Breast epithelium (tissue), 4 donors: ENCODE data around the gene INTS14. TPM values are rescaled to one million over a fixed set of nuclear protein-coding genes. Genes with fewer than 3 reads are reported as not detected.

ENCODE experiments used
- DNase-seq, 2 donors: peaks; one replicate each; pipeline ENCODE4 v3.0.0-alpha.2; 2019; ENCODE audit warnings: low spot score in 2 of 2
- H3K27ac ChIP-seq, 2 donors: fragments of 200-600 bp; sonication (generic) in 1 of 2; one replicate each; pipeline ENCODE4 v1.5.1; 2016 to 2019; ENCODE audit warnings: mild to moderate bottlenecking in 1 of 2
- H3K27me3 ChIP-seq, 2 donors: fragments of 200-600 bp; sonication (generic) in 1 of 2; one replicate each; pipeline versions ENCODE4 v1.5.1 to v1.6.0; 2017 to 2019; ENCODE audit warnings: control low read depth in 1 of 2, mild to moderate bottlenecking in 1 of 2
- H3K36me3 ChIP-seq: fragments of 200-600 bp; one replicate; pipeline ENCODE4 v1.5.1; 2019
- H3K4me1 ChIP-seq, 2 donors: fragments of 200-600 bp; sonication (generic); one replicate each; pipeline ENCODE4 v1.5.1; 2016 to 2019; ENCODE audit warnings: control low read depth in 1 of 2
- H3K4me3 ChIP-seq, 3 donors: fragments of 200-600 bp; sonication (generic); 1 replicate in 2 of 3; 2 replicates in 1 of 3; pipeline ENCODE4 v1.5.1; 2016 to 2019; ENCODE audit warnings: mild to moderate bottlenecking in 3 of 3, moderate library complexity in 2 of 3
- H3K9me3 ChIP-seq, 2 donors: fragments of 200-600 bp; sonication (generic) in 1 of 2; one replicate each; pipeline ENCODE4 v1.5.1; 2016 to 2019; ENCODE audit warnings: control low read depth in 1 of 2
- CTCF ChIP-seq, 3 donors: fragments of 450-650 bp; IDR thresholded peaks; one replicate each; pipeline ENCODE4 v1.5.1; 2016 to 2017; ENCODE audit warnings: antibody characterized with exemption in 3 of 3, mild to moderate bottlenecking in 3 of 3, moderate library complexity in 3 of 3
- POLR2A ChIP-seq: fragments of 450-650 bp; IDR thresholded peaks from one replicate; pipeline ENCODE4 v1.6.1; 2016; ENCODE audit warnings: antibody characterized with exemption, mild to moderate bottlenecking, moderate library complexity
- POLR2AphosphoS5 ChIP-seq, 3 donors: sonication (generic); formaldehyde crosslinking; IDR thresholded peaks; one replicate each; pipeline ENCODE4 v1.6.1; 2017; ENCODE audit warnings: antibody characterized with exemption in 3 of 3
- intact Hi-C: fragments of 100-400 bp; cut with DNase I; formaldehyde crosslinking; loops from one replicate; pipeline ENCODE4 v1.15.1; 2023; ENCODE audit warnings: low total_unique reads
- total RNA-seq, 3 donors: library from RNA; depleted of rRNA; stranded (reverse); fragments of >200 nt; gene quantifications; one replicate each; pipeline ENCODE4 v1.1.0, GENCODE V29; 2016

INTS14 gene
- total RNA-seq, 3 donors from 2014 or later = 34.6 to 54.3 (median 37.7) TPM

GRCh38 chr15:65529762-65530317 lies 81.1 kb downstream of the INTS14 start:
- no peaks in the 10 kb centered on the region for H3K27me3 ChIP-seq
- no peaks in the 10 kb centered on the region for H3K9me3 ChIP-seq
- no peaks in the 10 kb centered on the region for H3K4me1 ChIP-seq
- no peaks in the 10 kb centered on the region for H3K36me3 ChIP-seq
- no peak for DNase-seq
- peak overlapping the region; percentile 74 to 79 for H3K27ac ChIP-seq
- TF ChIP-seq CTCF (IDR thresholded peaks at IDR 0.05) (no peak), POLR2A (no peak), POLR2AphosphoS5 (IDR thresholded peaks at IDR 0.05) (no peak)
- H3K4me3 ChIP-seq = peak overlapping the region; percentile 72 to 86 (median 85)
- intact Hi-C loops = no loop called here

Other genes starting within 250 kb of the INTS14 start
- 1 to 10 TPM in 1 of 3 donors, under 1 TPM in 1, not detected in 1; 0.33 to 1.8 TPM for gene IGDCC3, start 233.1 kb downstream of the INTS14 start, total RNA-seq
- under 1 TPM; 0.66 to 0.88 (median 0.80) TPM for gene IGDCC4, start 188.2 kb downstream of the INTS14 start, total RNA-seq
- gene DPP8, start 93.4 kb downstream of the INTS14 start, total RNA-seq = 10 to 100 TPM; 35.0 to 47.0 (median 42.6) TPM
- gene HACD3, start 80.7 kb downstream of the INTS14 start, total RNA-seq = 100 to 1,000 TPM in 1 of 3 donors, 10 to 100 TPM in 2; 23.2 to 103 (median 78.3) TPM
- 10 to 100 TPM in 2 of 3 donors, 1 to 10 TPM in 1; 9.5 to 12.3 (median 10.7) TPM for gene SLC24A1, start 10.8 kb upstream of the INTS14 start, total RNA-seq
- 10 to 100 TPM; 25.3 to 59.0 (median 48.2) TPM for gene DENND4A, start 181.2 kb upstream of the INTS14 start, total RNA-seq